HepG2 (cell line): ENCODE data around the gene BRAF. TPM values are rescaled to one million over a fixed set of nuclear protein-coding genes. Genes with fewer than 3 reads are reported as not detected.
A peak's percentile ranks its signal among the peaks of the same experiment; 100 is the strongest.

ENCODE experiments used
- CBFB ChIP-seq: sonication (generic); formaldehyde crosslinking; IDR thresholded peaks from 2 replicates; pipeline ENCODE4 v1.4.0; 2020; ENCODE audit warnings: missing genetic modification reagents
- CREBL2 ChIP-seq: sonication (generic); formaldehyde crosslinking; IDR thresholded peaks from 2 replicates; pipeline ENCODE4 v1.8.1; 2023; ENCODE audit warnings: missing genetic modification reagents, mild to moderate bottlenecking, borderline replicate concordance
- HNF1B ChIP-seq: sonication (generic); formaldehyde crosslinking; IDR thresholded peaks from 2 replicates; pipeline ENCODE4 v1.5.1; 2020; ENCODE audit warnings: mild to moderate bottlenecking, moderate library complexity, missing genetic modification reagents
- JUN ChIP-seq: sonication (generic); formaldehyde crosslinking; IDR thresholded peaks from 2 replicates; pipeline ENCODE4 v1.4.0; 2020; ENCODE audit warnings: mild to moderate bottlenecking, missing genetic modification reagents
- KDM6A ChIP-seq: IDR thresholded peaks from 2 replicates; pipeline ENCODE4 v1.6.1; 2016; ENCODE audit warnings: low read depth
- MLX ChIP-seq: IDR thresholded peaks from 2 replicates; pipeline ENCODE4 v1.6.1; 2016
- NFYB ChIP-seq: sonication (generic); formaldehyde crosslinking; IDR thresholded peaks from 2 replicates; pipeline ENCODE4 v1.4.0; 2020; ENCODE audit warnings: missing genetic modification reagents
- NR1H2 ChIP-seq: sonication (generic); formaldehyde crosslinking; IDR thresholded peaks from 2 replicates; pipeline ENCODE4 v1.8.1; 2022; ENCODE audit warnings: low read depth, missing genetic modification reagents, borderline replicate concordance
- NR2F6 ChIP-seq, 2 experiments: IDR thresholded peaks; 2 replicates each; pipeline ENCODE4 v1.6.1; 2016; ENCODE audit warnings: antibody characterized with exemption in 1 of 2, mild to moderate bottlenecking in 1 of 2
- PBX2 ChIP-seq: IDR thresholded peaks from 2 replicates; pipeline ENCODE4 v1.6.1; 2016; ENCODE audit warnings: control low read depth
- POLR2AphosphoS2 ChIP-seq: IDR thresholded peaks from 2 replicates; pipeline ENCODE4 v1.6.1; 2011; ENCODE audit warnings: low read depth, low read length, improper control_type of control experiment
- RBM39 ChIP-seq: fragments of 200-400 bp; formaldehyde crosslinking; IDR thresholded peaks from one replicate; pipeline ENCODE4 v1.6.1; 2018; ENCODE audit warnings: antibody characterized with exemption, mild to moderate bottlenecking, low read depth, low read length; ENCODE audit not compliant: poor library complexity, severe bottlenecking
- SAFB2 ChIP-seq: sonication (generic); formaldehyde crosslinking; IDR thresholded peaks from 2 replicates; pipeline ENCODE4 v1.5.1; 2020; ENCODE audit warnings: missing genetic modification reagents, low read depth, mild to moderate bottlenecking, borderline replicate concordance
- THAP9 ChIP-seq: sonication (generic); formaldehyde crosslinking; IDR thresholded peaks from 2 replicates; pipeline ENCODE4; 2020; ENCODE audit warnings: missing genetic modification reagents, mild to moderate bottlenecking, borderline replicate concordance
- THYN1 ChIP-seq: sonication (generic); formaldehyde crosslinking; IDR thresholded peaks from 2 replicates; pipeline ENCODE4 v1.8.1; 2023; ENCODE audit warnings: low read depth, mild to moderate bottlenecking, moderate library complexity, missing genetic modification reagents, borderline replicate concordance
- ZBTB7A ChIP-seq: sonication (generic); formaldehyde crosslinking; IDR thresholded peaks from 2 replicates; pipeline ENCODE4 v1.8.0; 2022; ENCODE audit warnings: mild to moderate bottlenecking, missing genetic modification reagents
- ZNF331 ChIP-seq: sonication (generic); formaldehyde crosslinking; IDR thresholded peaks from 2 replicates; pipeline ENCODE4 v1.4.0; 2020; ENCODE audit warnings: missing genetic modification reagents
- ZNF546 ChIP-seq: sonication (generic); formaldehyde crosslinking; conservative IDR thresholded peaks from 2 replicates; pipeline ENCODE4 v1.8.1; 2023; ENCODE audit warnings: mild to moderate bottlenecking, missing genetic modification reagents
- ZNF678 ChIP-seq: sonication (generic); formaldehyde crosslinking; IDR thresholded peaks from 2 replicates; pipeline ENCODE4 v1.4.0; 2020; ENCODE audit warnings: mild to moderate bottlenecking, missing genetic modification reagents
- ZNF800 ChIP-seq: sonication (generic); formaldehyde crosslinking; IDR thresholded peaks from 2 replicates; pipeline ENCODE4 v1.4.0; 2020; ENCODE audit warnings: missing genetic modification reagents
- ZSCAN25 ChIP-seq: sonication (generic); formaldehyde crosslinking; IDR thresholded peaks from 2 replicates; pipeline ENCODE4 v1.8.0; 2022; ENCODE audit warnings: mild to moderate bottlenecking, missing genetic modification reagents
- polyA plus RNA-seq, 8 experiments: library from polyadenylated mRNA; depleted of rRNA in 3 of 8; stranded (reverse) in 7 of 8; unstranded in 1 of 8; fragments of >200 nt; fragmentation: Illumina TruSeq in 4 of 8; extraction: Trizol in 4 of 8; gene quantifications; 2 replicates each; pipeline versions ENCODE4 v1.2.1 to v1.2.3, GENCODE V29; 2011 to 2016; ENCODE audit warnings: low read depth in 4 of 8, missing spikeins in 1 of 8, mixed read lengths in 1 of 8; ENCODE audit not compliant: insufficient read depth in 1 of 8
- total RNA-seq, 5 experiments: library from RNA; depleted of rRNA; stranded (reverse); fragments of >200 nt; fragmentation: Illumina TruSeq; extraction: Trizol; gene quantifications; 2 replicates each; pipeline ENCODE4 v1.2.3, GENCODE V29; 2016; ENCODE audit warnings: low read depth in 1 of 5

The BRAF gene
- total and polyA plus RNA-seq, 2 of the 13 experiments (the other 11 are each of a cell fraction or from before 2014, with no cell fraction given) = 12.5 to 13.4 TPM

- TF ChIP-seq MLX (CRISPR knock-in tag) = no peak
- peak; percentile 62 for TF ChIP-seq HNF1B (CRISPR knock-in tag)
- no peak for TF ChIP-seq ZNF800 (CRISPR knock-in tag)
- 0 out of 2 replicates have a peak, but pooled peaks have one; percentile 37 for TF ChIP-seq ZSCAN25
- no peak for TF ChIP-seq ZNF546 (CRISPR knock-in tag)
- no peak for TF ChIP-seq POLR2AphosphoS2
- no peak for TF ChIP-seq ZNF678 (CRISPR knock-in tag)
- TF ChIP-seq NFYB (CRISPR knock-in tag) = no peak
- TF ChIP-seq CREBL2 (CRISPR knock-in tag) = no peak
- no peak for TF ChIP-seq PBX2
- TF ChIP-seq ZNF331 = peak; percentile 24; the same call in 1 of the 2 replicates
- no peak for TF ChIP-seq NR2F6 (IDR thresholded peaks at IDR 0.05)
- TF ChIP-seq NR2F6 (CRISPR knock-in tag; IDR thresholded peaks at IDR 0.05) = no peak
- no peak for TF ChIP-seq ZBTB7A (CRISPR knock-in tag)
- no peak for TF ChIP-seq THAP9 (CRISPR knock-in tag)
- TF ChIP-seq JUN (CRISPR knock-in tag) = no peak
- TF ChIP-seq SAFB2 (CRISPR knock-in tag) = no peak
- TF ChIP-seq NR1H2 (CRISPR knock-in tag) = no peak
- 0 out of 2 replicates have a peak, but pooled peaks have one; percentile 19 for TF ChIP-seq CBFB (CRISPR knock-in tag)
- TF ChIP-seq THYN1 (CRISPR knock-in tag) = no peak
- no peak for TF ChIP-seq KDM6A (CRISPR knock-in tag)
- no peak for TF ChIP-seq RBM39
Observed at GRCh38 chr7:140924821-140925421, at the start of gene BRAF (continued).
